OCI-LY3 (cell line): ENCODE data around the gene NCDN.

ENCODE experiments used
- H2AFZ ChIP-seq: fragments of 200-600, 300-600 bp; shearing (Covaris generic); 2 replicates; pipeline ENCODE4 v1.6.0; 2014; ENCODE audit warnings: antibody characterized with exemption, low read depth, low read length
- H3K27ac ChIP-seq: fragments of 200-600, 300-600 bp; sonication (generic); 2 replicates; pipeline ENCODE4 v1.5.1; 2014; ENCODE audit warnings: mild to moderate bottlenecking, low read length, moderate library complexity, mixed read lengths
- H3K27me3 ChIP-seq: fragments of 200-600, 300-600 bp; sonication (generic); 2 replicates; pipeline ENCODE4 v1.6.1; 2014; ENCODE audit warnings: low read depth, low read length, mixed read lengths
- H3K36me3 ChIP-seq: fragments of 200-600, 300-600 bp; sonication (generic); replicated peaks from 2 replicates; pipeline ENCODE3; 2014; ENCODE audit warnings: low read depth, low read length, mixed read lengths
- H3K4me1 ChIP-seq: fragments of 300-600, 200-600 bp; sonication (generic); 2 replicates; pipeline ENCODE4 v1.6.1; 2014; ENCODE audit warnings: low read length, mixed read lengths
- H3K4me2 ChIP-seq: fragments of 200-600, 300-600 bp; sonication (generic); 2 replicates; pipeline ENCODE4 v1.6.1; 2014; ENCODE audit warnings: low read length, mixed read lengths
- H3K4me3 ChIP-seq: fragments of 300-600, 200-600 bp; sonication (generic); 2 replicates; pipeline ENCODE4 v1.5.1; 2014; ENCODE audit warnings: antibody characterized with exemption, mild to moderate bottlenecking, low read length, moderate library complexity
- H3K79me2 ChIP-seq: fragments of 300-600, 200-600 bp; shearing (Covaris generic); 2 replicates; pipeline ENCODE4 v1.6.1; 2014; ENCODE audit warnings: mild to moderate bottlenecking, low read length, mixed read lengths
- H3K9ac ChIP-seq: fragments of 300-600, 200-600 bp; shearing (Covaris generic); 2 replicates; pipeline ENCODE4 v1.6.0; 2014; ENCODE audit warnings: mild to moderate bottlenecking, low read length, moderate library complexity
- H3K9me3 ChIP-seq: fragments of 200-600, 300-600 bp; shearing (Covaris generic); 2 replicates; pipeline ENCODE4 v1.6.1; 2014; ENCODE audit warnings: low read length, mixed read lengths; ENCODE audit not compliant: insufficient read depth
- H4K20me1 ChIP-seq: fragments of 200-600, 300-600 bp; sonication (generic); 2 replicates; pipeline ENCODE4 v1.6.1; 2016; ENCODE audit warnings: low read length, mixed read lengths; ENCODE audit not compliant: insufficient read depth
- EZH2phosphoT487 ChIP-seq: fragments of 200-600 bp; shearing (Covaris generic); IDR thresholded peaks from 2 replicates; pipeline ENCODE4 v1.6.1; 2018; ENCODE audit warnings: antibody characterized with exemption, mixed run types, low read depth
- TF ChIP-seq, protein P1 (sequence below): fragments of 200-600, 300-600 bp; sonication (generic); IDR thresholded peaks from 2 replicates; pipeline ENCODE4 v1.5.1; 2014; ENCODE audit warnings: antibody characterized with exemption, low read length, low read depth

The NCDN gene

DNA sequence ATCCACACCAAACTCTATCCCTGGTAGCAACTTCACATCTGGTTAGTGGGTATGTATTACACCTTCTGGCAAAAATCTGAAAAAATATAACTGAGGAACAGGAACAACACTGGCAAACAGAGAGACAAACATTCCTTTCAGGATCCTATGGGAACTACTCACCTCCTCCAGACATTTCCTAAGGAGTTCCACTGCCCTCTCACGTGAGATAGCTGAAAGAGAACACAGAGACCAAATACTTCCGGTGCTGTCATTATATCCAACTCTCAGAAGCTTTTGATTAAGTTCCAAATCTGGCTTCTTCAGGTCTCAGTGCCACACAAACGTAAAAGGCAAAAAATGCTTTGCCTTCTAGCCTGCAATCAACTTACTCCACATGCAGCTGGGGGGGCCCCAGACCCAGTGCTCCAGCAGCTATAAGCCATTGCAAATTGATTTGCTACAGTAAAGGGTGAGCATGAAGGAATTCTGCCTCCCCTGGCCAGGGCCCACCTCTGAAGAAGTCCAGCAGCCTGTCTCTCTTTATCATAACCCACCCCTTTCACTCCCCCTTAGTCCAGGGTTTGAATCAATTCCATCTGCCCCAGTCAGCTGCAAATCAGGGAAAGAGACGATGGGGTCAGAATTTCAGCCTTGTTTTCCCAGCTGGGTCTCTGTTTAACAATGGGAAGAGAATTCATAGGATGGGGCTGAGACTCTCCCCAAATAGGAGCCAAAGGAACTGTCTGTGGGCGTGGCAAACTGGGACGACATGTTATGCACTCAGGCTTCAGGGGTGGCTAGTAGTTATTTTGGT, 47.7 kb downstream of the NCDN start:
- Histone ChIP-seq H4K20me1 (no peaks in the 10 kb centered on the region), H3K79me2 (peaks cover 29% of the 10 kb centered on the region), H3K4me3 (no peak overlapping the region), H3K9ac (no peak overlapping the region), H3K4me2 (no peak overlapping the region), H3K27ac (no peak overlapping the region), H3K27me3 (no peaks in the 10 kb centered on the region), H3K4me1 (no peaks in the 10 kb centered on the region), H3K9me3 (no peaks in the 10 kb centered on the region), H2AFZ (no peak overlapping the region), H3K36me3 (peaks cover 17% of the 10 kb centered on the region)
- TF ChIP-seq, protein P1, sequence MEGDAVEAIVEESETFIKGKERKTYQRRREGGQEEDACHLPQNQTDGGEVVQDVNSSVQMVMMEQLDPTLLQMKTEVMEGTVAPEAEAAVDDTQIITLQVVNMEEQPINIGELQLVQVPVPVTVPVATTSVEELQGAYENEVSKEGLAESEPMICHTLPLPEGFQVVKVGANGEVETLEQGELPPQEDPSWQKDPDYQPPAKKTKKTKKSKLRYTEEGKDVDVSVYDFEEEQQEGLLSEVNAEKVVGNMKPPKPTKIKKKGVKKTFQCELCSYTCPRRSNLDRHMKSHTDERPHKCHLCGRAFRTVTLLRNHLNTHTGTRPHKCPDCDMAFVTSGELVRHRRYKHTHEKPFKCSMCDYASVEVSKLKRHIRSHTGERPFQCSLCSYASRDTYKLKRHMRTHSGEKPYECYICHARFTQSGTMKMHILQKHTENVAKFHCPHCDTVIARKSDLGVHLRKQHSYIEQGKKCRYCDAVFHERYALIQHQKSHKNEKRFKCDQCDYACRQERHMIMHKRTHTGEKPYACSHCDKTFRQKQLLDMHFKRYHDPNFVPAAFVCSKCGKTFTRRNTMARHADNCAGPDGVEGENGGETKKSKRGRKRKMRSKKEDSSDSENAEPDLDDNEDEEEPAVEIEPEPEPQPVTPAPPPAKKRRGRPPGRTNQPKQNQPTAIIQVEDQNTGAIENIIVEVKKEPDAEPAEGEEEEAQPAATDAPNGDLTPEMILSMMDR: no peak
- no peak for TF ChIP-seq EZH2phosphoT487

DNA sequence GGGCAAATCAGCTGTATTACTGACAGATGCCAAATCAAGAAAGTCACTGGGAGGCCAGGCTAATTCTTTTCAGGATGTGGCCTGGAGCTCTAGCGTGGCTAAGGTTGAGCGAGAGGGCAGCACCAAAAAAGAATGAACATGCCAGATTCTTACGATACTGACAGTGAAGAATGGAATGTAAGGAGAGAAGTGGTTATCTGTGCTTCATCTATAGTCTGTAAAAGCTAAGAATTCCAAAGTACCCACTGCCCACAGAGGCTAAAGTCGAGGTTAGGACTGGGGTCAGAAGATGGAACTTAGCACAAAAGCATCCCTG, 48.2 kb downstream of the NCDN start:
- Histone ChIP-seq H4K20me1 (no peaks in the 10 kb centered on the region), H3K4me3 (no peak overlapping the region), H3K27ac (no peak overlapping the region), H3K4me1 (no peaks in the 10 kb centered on the region), H3K27me3 (no peaks in the 10 kb centered on the region), H3K79me2 (peaks cover 33% of the 10 kb centered on the region), H3K4me2 (no peak overlapping the region), H3K36me3 (peaks cover 17% of the 10 kb centered on the region), H3K9ac (no peak overlapping the region), H2AFZ (no peak overlapping the region), H3K9me3 (no peaks in the 10 kb centered on the region)
- TF ChIP-seq, protein P1: no peak
- no peak for TF ChIP-seq EZH2phosphoT487

DNA sequence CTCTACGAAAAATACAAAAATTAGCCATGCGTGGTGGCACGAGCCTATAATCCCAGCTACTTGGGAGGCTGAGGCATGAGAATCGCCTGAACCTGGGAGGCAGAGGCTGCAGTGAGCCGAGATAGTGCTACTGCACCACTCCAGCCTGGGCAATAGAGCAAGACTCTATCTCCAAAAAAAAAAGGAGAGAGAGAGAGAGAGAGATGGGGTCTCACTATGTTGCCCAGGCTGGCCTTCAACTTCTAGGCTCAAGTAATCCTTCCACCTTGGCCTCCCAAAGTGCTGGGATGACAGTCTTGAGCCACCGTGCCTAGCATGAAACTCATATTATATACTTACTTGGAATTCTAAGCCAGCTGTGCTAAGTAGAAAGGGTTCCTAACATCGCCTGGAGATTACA, 54.1 kb downstream of the NCDN start:
- Histone ChIP-seq H4K20me1 (0 out of 2 replicates have a peak, but pooled peaks cover 8% of the 10 kb centered on the region), H3K4me3 (no peak overlapping the region), H2AFZ (no peak overlapping the region), H3K4me2 (no peak overlapping the region), H3K27ac (no peak overlapping the region), H3K4me1 (no peaks in the 10 kb centered on the region), H3K9ac (no peak overlapping the region), H3K9me3 (no peaks in the 10 kb centered on the region), H3K79me2 (peaks cover 75% of the 10 kb centered on the region), H3K27me3 (no peaks in the 10 kb centered on the region), H3K36me3 (peaks cover 22% of the 10 kb centered on the region)
- TF ChIP-seq, protein P1: no peak
- no peak for TF ChIP-seq EZH2phosphoT487

DNA sequence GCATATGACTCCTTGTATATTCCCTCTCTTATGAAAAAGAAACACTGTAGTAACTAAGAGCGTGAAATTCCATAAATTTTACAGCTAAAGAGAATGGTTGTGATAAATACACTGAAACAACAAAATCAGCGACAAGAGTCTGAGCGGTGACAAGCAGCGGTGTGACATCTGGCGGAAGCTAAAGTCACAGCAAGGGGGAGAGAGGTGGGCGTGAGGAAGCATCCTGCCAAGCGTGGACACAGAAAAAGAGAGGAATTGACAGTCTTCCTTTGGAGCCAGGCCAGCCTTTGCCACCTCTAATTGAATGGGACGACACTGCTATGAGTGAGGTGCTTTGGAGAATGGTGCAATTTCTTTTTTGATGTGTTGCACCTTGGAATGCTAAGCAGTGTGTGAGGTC, 57.8 kb downstream of the NCDN start:
- Histone ChIP-seq H3K4me3 (no peak overlapping the region), H2AFZ (no peak overlapping the region), H3K4me1 (no peaks in the 10 kb centered on the region), H3K9ac (no peak overlapping the region), H3K4me2 (no peak overlapping the region), H3K27me3 (no peaks in the 10 kb centered on the region), H3K9me3 (no peaks in the 10 kb centered on the region), H4K20me1 (0 out of 2 replicates have a peak, but pooled peaks cover 8% of the 10 kb centered on the region), H3K27ac (no peak overlapping the region), H3K36me3 (peaks cover 18% of the 10 kb centered on the region), H3K79me2 (peaks cover 89% of the 10 kb centered on the region)
- TF ChIP-seq EZH2phosphoT487: no peak
